Measurements from ENCODE around the gene MED29.

Gene MED29, protein sequence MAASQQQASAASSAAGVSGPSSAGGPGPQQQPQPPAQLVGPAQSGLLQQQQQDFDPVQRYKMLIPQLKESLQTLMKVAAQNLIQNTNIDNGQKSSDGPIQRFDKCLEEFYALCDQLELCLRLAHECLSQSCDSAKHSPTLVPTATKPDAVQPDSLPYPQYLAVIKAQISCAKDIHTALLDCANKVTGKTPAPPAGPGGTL

DNA sequence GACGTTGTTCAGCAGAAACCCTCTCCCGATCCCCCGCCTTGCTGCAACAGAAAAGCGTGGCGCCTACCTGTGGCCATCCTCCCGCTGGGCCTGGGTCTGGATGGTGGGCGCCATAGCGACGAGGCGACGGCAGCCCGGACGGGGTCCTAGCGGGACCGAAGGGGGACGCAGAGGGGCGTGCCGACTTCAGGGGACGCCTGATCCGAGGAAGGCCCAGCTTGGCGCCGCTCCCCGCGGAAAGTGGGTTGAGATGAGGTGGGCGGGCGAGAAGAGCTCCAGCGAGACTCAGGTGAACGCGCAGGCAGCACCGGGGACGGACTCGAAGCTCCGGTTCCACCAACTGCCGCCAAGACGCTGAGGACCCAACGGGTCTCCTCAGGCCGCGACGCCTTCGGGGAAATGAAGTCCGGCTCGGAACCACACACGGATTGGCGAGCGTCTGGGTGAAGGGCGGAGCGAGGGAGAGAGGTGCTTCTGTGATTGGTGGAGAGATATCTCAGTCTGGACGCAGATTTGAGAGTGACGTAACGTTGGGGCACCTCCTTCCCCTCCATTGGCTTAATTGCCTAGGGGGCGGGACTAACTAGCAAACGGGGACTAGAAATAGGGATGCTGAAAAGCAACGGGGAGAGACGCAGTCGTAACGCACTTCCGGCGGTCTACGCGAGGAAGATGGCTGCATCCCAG is at the start of gene MED29, which contains the start of gene PAF1:
TSS of gene MED29 (plus strand) at position 628 of the 687 bp plus-strand sequence. CDS start at position 673, 45 bp downstream.
TSS of gene PAF1 (minus strand) at position 356 of the 687 bp plus-strand sequence. CDS start at position 114, 242 bp downstream.
- peak; percentile 99 for DNase-seq (ENCODE audit: low read depth, low spot score)

DNA sequence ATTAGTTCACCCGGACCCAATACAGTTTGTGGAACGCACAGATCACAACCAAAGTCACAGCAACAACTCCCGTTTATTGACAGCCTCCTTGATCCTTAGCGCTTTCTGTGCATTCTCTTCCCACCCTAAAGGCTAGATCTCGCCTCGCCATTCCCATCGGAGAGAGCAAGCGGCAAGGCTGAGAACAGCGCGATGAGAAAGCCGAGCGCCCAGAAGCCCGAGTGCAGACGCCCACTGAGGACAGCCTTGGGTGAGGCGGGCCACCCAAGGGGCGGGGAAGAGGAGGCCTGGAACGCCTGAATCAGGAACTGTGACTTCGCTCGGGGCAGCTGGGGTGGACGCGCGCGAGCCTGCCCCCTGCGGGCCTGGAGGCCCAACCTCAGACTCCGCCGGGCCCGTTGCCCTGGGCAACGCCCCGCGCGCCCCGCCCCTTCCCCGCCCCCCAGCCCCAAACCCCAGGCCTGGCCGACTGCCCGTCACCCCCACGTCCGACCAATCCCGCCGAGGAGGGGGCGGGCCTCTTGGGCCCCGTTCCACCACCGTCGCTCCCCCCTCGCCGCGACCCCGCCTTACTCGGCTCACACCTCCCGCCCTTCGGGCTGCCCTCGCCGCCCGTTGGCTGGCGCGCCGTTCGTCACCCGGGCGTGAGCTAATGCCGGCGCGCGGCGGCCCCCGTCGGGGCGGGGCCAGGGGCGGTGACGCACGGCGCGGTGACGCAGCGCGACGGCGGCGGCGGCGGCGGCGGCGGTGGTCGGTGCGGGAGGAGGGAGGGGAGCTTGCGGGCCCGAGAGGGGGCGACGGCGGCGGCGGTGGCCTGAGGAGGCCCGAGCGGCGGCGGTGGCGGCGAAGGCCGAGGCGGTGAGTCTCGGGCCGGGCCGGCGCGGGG is 49.2 kb upstream of the MED29 start, which contains the start of gene SAMD4B:
TSS of gene SAMD4B (plus strand) at position 703 of the 886 bp plus-strand sequence. CDS start 14,473 bp downstream, outside the sequence.
- peak; percentile 65 for DNase-seq (ENCODE audit: low read depth, low spot score)

DNA sequence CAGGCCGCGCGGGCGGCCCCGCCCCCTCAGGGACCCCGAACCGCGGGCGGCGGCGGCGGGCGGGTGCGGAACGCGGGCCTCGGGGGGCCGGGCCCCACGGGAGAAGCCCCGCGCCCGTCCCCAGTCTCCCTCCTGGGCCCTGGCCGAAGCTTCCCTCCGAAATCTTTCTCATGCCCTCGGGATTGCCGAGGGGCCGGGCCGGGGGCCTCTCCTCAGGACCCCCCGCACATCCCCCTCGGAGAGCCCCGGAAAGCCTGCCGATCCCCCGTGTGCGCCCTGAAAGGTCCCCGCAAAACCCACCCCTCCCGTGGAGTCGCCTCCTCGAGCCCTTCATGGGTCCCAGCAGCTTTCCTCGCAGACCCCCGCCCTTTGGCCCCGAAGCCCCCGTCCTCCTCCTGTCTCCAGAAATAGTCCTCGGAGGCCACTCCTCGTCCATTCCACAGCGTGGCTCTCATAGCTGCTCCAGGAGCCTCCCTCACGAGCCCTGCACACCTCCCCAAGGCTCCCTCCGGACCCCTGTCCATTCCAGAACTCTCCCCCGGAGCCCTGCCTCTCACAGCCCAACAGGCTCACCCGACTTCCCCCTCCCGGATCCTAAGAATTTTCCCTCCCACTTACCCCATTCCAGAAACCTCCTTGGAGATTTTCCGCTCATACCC is 48.4 kb upstream of the MED29 start:
- DNase-seq (ENCODE audit: low read depth, low spot score) = no peak

DNA sequence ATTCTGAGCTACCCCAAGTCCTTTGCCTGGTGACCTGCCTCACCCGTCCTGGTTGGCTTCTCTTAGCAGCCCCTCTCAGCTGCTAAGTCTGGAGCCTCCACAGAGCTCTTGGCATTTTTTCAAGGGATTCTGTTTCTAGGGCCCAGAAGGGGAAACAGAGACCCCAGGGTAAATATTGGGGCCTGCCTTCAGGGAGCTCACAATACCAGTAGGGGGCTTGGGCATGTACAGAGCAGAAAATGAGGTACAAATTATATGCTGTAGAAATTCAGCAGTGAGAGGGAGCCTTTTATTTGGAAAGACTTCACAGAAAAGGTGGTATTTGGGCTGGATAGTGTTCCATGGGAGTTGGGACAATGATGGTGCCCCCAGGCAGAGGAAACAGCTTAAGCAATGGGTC is 45.2 kb upstream of the MED29 start:
- DNase-seq (ENCODE audit: low read depth, low spot score) = no peak

DNA sequence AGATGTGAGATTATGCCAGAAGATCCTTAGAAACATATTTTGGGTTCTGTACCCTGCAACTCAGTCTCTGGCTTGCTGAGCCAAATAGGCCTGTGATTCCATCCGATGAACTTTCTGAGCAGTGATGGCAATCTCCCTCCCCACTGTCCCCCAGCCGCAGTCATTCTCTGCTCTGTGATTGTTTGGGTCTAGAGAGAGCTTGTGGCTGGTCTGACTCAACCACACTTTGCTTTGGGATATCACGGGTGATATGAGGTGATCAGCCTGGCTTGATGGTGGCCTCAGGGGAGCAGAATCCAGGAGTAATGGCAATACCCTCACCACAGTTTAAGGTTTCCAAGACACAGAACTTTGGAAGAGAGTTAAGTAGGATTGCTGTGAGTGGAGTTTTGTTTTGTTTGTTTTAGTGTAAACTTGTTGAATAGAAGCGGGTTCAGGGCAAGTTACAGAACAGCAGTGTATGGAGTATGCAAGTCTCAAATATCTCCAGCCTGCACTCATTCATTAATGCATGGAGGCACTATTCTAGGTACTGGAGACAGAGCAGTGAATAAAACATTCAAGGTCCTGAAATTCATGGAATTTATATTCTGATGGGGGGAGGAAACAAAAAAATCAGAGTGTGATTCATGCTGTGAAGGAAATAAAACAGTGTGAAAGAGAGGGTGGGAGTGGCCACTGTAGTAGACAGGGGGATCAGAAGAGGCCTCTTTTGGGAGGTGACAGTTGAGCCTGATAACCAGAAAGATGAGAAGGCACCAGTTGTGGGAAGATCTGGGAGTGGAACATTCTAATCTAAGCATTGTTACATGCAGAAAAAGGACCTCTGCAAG is 43.6 kb upstream of the MED29 start:
- no peak for DNase-seq (ENCODE audit: low read depth, low spot score)

DNA sequence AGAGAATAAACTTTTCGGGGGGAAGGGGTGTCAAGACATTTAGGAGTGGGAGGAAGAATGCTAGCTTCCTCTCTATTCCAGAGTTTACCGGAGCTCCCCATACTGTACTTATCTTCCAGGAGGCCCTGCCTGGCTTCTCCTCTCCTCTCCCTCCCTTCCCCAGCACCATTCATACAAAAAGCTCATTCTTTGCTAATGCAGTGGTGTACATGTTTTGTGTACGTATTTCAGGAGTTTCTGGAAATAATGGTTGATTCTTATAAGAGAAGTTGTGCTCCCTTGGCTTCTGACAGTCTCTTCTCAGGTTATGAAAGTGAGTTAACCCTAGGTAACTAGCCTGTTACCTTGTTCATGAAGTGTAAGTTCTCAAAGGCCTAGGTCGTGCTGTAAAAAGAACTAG is 41.9 kb upstream of the MED29 start:
- no peak for DNase-seq (ENCODE audit: low read depth, low spot score)

DNA sequence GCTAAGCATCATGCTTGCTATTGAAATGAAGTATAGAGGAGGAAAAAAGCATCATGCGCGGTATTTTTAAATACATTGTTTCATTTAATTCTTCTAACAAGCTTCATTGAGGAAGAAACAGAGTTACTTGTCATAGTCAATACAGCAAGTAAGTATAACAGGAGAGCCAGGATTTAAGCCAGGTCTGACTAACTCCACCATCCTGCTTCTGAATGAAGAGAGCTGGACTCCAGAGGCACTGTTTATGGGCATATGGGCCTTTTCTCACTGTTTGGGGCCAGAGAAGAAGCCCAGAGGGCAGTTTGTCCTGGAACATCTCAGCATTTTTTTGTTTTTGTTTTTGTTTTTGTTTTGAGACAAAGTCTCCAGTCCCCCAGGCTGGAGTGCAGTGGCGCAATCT is 41.0 kb upstream of the MED29 start:
- DNase-seq (ENCODE audit: low read depth, low spot score) = no peak

DNA sequence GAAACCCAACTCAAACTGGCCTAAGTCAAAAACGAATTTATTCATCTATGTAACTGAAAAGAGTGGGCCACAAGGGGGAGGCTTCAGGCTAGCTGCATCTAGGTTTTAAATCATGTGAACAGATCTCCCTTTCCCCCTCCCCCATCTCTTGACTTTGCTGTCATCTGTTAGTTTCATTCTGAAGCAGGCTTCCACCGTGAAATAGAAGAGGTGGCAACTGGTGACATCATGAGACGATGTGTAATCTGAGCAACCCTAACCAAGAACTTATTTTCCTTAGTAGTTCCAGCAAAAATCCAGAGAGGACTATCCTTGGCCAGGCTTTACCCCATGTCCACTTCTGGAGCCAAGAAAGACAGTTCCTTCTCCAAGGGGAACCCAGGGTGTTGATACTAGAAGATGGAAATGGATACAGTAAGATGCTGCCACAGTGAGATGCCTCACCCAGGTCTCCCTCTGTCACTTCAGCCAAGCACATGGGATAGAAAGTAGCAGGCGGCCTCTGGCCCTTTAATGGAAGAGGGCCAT is 39.6 kb upstream of the MED29 start:
- DNase-seq (ENCODE audit: low read depth, low spot score) = no peak

DNA sequence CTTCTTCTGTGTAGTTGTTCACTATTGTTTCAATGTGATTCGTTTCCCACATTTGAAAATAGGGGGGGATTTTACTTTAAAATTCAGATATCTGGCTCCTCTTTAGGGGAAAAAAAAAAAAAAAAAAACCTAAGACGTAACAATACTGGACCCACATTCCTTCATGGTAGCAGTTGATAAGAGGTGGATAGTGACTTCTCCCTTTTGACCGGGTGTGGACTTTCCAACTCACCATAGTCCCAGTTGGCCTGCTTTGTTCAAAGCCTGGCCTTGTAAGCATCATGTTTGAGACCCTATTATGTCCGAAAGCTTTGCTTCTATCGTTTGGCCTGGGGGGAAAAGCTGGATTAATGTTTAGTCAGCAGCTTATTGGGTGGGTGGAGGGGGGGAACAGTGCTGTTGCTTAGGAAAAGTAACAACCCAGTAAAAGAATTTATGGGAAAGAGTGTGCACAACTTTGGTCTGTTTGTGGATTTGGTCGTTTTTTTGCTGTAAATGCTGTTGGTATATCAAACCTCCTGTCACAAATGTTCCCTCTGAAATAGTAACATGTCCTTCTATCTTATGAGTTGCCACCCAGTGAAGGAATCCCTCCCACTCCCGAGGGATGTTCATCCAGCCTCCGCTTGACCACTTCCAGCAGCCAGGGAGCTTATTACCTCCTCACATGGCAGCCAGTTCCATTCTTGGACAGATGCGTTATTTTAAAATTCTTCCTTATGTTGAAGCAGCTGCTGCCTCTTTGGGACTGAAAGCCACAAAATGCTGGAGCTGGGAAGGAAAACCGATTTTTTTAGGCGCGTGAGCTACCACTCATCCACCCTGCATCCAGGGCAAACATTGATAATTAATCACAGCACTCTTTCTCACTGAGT is 38.6 kb upstream of the MED29 start:
- DNase-seq (ENCODE audit: low read depth, low spot score) = no peak

DNA sequence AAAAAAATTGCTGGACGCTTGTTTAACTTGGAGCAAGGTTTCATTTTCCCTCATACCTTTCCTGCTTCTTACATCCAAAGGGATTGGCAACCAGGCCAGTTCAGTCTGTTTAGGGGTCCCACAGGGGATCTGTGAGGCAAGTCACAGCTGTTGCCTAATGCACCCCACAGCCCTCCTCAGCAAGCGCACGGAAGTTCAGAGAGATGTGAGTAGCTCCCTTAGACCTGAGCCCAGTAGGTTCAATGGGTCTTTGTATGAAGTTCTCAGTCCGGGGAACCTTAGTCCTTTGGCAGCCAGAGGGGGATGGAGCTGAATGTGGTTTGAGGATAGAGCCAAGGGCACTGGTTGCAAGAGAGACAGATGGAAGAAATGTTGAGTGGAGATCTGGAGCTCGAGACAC is 35.9 kb upstream of the MED29 start:
- DNase-seq (ENCODE audit: low read depth, low spot score) = no peak

DNA sequence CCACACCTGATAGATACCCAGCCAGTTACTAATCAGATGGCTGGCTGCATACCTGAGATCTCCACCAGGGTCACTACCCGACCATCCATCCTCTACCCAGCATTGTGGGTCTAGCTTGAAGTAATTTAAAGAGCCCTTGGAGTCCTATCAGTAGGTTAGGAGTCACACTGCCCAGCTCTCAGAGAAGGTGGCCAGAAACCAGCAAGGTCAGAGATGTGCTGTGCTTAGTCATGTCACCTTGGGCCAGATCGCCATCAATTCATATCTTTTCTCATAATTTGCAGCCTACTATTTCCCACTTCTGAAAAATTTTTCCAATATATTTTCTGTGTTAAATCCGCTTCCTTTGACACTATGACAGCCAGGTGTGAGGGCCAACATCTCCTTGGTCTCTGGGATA is 35.1 kb upstream of the MED29 start:
- no peak for DNase-seq (ENCODE audit: low read depth, low spot score)

DNA sequence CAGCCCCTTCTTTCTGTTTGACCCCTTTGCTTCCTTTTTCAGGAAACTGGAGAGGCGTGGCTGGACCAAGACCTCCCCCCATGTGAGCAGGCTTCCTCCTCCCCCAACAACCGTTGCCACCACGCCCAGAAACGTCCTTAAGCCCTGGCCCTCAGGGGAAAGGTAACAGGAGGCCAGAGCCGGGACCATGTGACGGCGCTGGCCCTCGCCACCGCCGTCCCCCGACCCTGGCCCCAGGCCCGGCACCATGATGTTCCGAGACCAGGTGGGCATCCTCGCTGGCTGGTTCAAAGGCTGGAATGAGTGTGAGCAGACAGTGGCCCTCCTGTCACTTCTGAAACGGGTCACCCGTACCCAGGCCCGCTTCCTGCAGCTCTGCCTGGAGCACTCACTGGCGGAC is 34.5 kb upstream of the MED29 start:
- no peak for DNase-seq (ENCODE audit: low read depth, low spot score)

DNA sequence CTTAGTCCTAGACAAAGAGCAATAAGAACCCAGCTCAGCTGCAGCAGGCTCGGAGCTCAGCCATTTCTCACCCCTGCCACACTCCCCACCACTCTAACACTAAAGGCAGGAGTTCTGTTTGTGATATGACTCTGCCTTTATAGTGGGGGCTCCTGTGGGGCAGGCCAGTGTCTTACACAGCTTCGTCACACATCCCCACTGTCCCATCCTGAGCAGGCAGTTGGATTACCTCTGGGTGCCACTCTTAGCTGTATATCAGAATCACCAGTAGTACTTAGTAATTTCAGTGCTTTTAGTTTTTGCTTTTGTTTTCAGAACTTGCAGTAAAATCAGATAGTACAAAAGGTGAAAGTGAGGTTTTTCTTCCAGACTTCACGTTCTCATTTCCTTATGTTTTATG is 32.2 kb upstream of the MED29 start:
- DNase-seq (ENCODE audit: low read depth, low spot score) = no peak

DNA sequence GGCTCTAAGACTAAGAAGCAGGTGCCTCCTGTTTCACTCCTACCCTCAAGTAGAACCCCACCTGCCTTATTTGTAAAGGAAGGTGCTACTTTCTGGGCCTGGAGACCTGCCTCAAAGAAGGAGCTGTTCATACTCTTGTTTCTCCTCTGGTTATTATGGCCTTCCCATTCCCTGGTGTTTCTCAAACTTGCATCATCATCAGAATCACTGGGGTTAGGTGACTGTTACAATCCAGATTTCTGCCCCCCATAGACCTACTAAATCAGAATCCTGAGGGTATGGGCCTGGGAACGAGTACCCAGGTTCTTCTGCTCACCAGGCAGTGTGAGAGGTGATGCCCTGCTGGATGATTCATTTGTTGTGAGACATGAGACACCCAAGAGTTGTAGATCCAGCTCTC is 30.6 kb upstream of the MED29 start:
- DNase-seq (ENCODE audit: low read depth, low spot score) = no peak

DNA sequence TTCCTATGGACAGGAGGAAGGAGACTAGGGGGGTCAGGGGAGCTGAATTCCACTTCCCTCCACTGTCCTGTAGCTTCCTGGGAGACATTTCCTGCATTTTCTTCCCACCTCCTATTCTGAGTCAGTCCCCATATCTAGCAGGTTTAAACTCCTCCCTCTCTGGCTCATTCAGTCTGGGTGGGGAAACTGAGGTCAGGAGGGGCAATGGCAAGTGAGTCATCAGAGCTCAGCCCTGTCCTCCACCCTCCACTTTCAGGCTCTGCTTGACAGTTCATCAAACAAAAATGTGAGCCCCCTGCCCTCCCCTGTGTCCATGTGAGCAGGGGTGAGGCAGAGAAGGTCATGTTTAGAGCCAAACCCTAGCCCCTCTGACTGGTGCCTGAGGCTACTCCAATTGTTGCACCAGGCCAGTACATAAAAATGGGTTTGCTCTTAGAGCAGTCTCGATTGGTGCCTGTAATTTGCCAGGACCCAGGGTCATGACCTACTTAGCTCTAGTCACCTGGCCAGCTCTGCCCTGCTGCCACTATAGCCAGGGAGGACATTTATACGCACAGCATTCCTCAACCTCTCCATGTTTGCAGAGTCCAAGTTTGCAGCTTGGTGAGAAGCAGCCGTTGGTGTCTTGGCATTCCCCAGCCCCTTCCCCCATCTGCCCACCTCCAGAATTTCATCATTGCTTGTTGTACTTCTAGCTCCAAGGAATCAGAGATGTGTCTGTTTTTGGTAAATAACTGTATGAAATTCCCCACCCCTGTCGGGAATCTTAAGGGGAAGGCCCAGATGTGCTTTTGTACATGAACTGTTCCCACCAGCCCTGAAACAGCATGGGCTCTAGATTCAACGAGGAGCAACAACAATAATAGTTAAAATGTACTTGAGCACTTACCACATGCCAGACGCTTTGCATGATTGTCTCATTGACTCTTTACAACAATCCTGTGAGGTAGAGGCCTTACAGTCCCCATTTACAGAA is 28.2 kb upstream of the MED29 start:
- DNase-seq (ENCODE audit: low read depth, low spot score) = no peak

DNA sequence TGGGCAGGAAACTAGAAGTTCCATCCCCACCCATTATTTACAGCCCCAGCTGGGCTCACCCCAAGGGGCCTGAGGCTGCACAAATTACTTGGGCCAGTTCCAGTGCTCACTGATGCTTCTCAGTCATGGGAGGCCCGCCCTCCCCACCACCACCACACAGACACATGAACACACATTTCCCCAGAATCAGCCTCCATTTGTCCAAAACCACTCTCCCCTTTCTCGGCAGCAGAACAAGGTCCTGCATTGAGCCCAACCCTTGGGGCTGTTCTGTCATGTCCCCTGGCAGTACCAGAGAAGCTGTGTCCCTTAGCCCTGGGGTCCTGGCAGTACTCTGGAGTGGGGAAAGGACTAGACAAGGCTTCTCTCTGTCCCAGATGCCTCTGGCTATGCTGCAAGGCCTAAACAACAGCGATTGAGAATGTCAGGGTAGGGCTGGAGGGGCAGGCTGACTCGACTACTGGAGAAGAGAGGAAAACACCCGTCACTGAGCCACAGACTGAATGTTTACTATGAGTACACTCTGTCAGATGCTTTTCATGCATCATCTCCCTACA is 27.2 kb upstream of the MED29 start:
- DNase-seq (ENCODE audit: low read depth, low spot score) = no peak

DNA sequence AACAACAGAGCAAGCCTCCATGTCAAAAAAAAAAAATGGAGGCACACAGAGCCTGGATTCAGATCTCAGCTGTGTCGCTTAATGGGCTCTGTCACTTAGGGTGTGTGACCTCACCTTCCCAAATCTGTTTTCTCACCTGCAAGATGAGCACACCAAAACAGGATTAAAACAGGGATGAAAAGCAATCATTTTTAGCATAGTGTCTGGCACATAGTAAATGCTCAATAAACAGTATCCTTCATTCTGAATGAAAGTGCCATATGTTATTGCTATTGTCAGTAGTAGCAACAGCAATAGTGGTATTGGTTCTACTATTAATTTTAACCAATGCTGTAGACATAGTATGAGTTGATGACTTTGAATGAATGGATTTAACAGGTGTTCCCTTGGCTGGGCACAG is 25.6 kb upstream of the MED29 start:
- DNase-seq (ENCODE audit: low read depth, low spot score) = no peak

DNA sequence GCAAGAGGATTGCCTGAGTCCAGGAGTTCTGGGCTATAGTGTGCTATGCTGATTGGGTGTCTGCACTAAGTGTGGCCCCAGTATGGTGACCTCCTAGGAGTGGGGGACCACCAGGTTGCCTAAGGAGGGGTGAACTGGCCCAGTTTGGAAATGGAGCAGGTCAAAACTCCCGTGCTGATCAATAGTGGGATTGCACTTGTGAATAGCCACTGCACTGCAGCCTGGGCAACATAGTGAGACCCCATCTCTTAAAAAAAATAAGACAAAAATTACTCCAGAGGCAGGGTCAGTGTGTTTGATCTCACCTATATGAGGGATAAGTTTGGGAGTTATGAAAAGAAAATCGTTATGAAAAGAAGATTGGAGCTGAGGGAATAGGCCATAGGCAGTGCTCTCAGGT is 22.0 kb upstream of the MED29 start:
- DNase-seq (ENCODE audit: low read depth, low spot score) = no peak
